Measurements from ENCODE around the gene TEX51. TPM values are rescaled to one million over a fixed set of nuclear protein-coding genes. Genes with fewer than 3 reads are reported as not detected.

TEX51 gene
- total and polyA plus RNA-seq, 12 donors: not detected

DNA sequence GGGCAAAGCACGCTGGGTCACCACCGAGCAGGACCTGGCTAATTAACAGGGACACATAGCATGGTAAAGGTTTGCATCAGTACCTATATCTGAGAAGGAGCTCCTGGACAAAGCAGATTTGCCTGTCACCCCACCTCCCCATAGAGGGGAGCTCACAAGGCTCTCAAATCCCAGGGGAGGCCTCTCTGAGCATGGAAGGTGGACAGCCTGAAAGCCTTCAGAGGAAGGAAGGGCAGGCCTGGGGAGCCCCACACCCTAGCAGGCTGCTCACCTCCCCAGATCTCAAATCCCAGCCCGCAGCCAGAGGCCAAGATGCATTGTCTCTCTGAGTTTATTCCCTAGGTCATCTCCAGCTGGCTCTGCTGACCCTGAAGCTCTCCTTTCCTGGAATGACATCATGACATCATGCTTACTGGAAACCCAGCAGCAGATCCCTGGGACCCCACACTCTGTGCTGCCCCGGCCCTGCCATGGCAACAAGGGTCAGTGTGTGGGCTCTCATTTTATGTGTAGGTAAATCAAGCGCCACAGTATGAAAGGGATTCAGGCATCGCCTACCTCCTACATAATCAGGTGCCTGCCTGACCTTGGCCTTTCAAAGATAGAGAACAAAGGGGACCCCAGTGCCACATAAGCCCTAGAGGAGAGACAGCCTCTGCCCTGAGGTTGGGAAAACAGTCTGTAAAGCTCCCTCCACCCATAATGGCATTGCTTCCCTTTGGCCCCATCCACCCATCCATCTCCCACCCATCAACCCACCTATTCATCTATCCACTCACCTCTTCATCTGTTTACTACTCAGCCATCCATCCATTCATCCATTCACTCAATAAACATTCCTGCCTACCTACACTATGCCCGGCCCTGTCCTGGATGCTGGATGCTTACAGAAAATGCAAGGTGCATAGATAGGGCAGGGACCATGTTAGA lies 15.7 kb upstream of the TEX51 start:
- no peaks in the 10 kb centered on the region for H3K36me3 ChIP-seq (replicated peaks in 1 of 2)
- intact Hi-C loops (cut with DNase I): no loop called here
- no peaks in the 10 kb centered on the region for H3K4me1 ChIP-seq (replicated peaks in 1 of 2)
- no peaks in the 10 kb centered on the region for H3K9me3 ChIP-seq (replicated peaks in 1 of 3)
- H3K27me3 ChIP-seq: no peaks in the 10 kb centered on the region
- H3K4me3 ChIP-seq: no peak overlapping the region
- 76 to 91% (median 84%) methylated on average over 6 to 7 of the region's 7 CpGs for WGBS, 4 donors
- peak in 1 of 7 donors; percentile 1 for DNase-seq
- no peak overlapping the region for H3K27ac ChIP-seq
- TF ChIP-seq, protein P1, sequence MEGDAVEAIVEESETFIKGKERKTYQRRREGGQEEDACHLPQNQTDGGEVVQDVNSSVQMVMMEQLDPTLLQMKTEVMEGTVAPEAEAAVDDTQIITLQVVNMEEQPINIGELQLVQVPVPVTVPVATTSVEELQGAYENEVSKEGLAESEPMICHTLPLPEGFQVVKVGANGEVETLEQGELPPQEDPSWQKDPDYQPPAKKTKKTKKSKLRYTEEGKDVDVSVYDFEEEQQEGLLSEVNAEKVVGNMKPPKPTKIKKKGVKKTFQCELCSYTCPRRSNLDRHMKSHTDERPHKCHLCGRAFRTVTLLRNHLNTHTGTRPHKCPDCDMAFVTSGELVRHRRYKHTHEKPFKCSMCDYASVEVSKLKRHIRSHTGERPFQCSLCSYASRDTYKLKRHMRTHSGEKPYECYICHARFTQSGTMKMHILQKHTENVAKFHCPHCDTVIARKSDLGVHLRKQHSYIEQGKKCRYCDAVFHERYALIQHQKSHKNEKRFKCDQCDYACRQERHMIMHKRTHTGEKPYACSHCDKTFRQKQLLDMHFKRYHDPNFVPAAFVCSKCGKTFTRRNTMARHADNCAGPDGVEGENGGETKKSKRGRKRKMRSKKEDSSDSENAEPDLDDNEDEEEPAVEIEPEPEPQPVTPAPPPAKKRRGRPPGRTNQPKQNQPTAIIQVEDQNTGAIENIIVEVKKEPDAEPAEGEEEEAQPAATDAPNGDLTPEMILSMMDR (IDR thresholded peaks at IDR 0.05): no peak
- TF ChIP-seq POLR2A (IDR thresholded peaks at IDR 0.05): no peak

DNA sequence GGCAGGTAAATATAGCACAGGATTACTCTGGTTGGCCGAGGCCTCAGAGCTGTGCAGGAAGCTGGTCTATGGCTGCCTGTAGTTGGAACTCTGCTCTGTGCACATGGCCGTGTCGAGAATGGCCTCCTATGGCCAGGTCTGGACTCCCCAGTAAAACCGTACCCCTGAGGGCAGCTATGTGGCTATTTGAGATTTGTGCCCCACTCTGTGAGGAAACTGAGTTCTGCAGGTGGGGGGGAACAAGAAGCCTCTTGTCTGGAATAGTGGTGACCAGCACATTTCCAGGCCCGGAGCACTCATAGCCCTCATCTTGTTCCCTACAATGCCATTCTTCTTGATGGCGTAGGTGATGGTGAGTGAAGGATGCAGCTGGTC lies 15.0 kb upstream of the TEX51 start:
- Histone ChIP-seq H3K4me1 (replicated peaks in 1 of 2) (no peaks in the 10 kb centered on the region), H3K36me3 (replicated peaks in 1 of 2) (no peaks in the 10 kb centered on the region), H3K9me3 (replicated peaks in 1 of 3) (no peaks in the 10 kb centered on the region), H3K27ac (no peak overlapping the region), H3K27me3 (no peaks in the 10 kb centered on the region), H3K4me3 (no peak overlapping the region)
- intact Hi-C loops (cut with DNase I): no loop called here
- DNase-seq: no peak
- TF ChIP-seq POLR2A (IDR thresholded peaks at IDR 0.05): no peak
- TF ChIP-seq, protein P1 (IDR thresholded peaks at IDR 0.05): no peak
- 91 to 100% (median 92%) methylated on average over 3 to 6 of the region's 6 CpGs for WGBS, 4 donors

DNA sequence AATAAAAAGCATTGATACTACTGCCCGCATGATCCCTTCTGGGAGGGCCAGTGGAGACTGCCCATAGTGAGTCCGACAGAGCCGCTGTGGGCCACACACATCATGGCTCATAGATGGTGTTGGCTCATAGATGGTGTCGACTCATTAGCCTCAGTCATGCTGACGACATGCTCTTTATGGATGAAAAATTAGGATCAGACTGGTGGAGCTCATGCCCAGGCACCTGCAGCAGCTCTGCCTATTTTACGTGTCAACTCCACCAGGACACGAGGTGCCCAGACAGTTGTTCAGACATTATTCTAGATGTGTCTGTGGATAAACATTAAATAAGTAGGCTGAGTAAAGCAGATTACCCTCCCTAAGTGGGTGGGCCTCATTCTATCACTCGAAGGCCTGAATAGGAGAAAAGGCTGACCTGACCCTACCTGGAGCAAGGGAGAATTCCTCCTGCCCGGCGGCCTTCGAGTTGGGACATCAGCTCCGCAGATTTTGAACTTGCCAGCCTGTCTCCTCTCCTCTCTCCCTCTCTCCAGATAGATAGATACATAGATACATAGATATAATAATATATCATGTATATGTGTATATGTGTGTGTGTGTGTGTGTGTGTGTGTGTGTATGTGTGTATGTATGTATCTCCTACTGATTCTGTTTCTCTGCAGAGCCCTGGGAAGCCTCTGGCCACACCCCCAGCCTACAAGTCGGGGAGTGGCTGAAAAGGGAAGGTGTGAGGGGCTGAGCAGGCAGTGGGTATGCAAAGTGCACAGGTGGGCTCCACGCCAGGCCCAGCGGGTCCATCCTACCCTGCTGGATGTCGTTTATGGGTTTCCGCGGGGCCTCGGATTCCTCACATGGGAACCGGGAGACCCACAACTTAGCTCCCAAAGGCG lies 13.6 kb upstream of the TEX51 start:
- no peak for TF ChIP-seq POLR2A (IDR thresholded peaks at IDR 0.05)
- TF ChIP-seq, protein P1 (IDR thresholded peaks at IDR 0.05): no peak
- H3K27ac ChIP-seq: no peak overlapping the region
- intact Hi-C loops (cut with DNase I): no loop called here
- 79 to 87% (median 82%) methylated on average over 15 to 21 of the region's 21 CpGs for WGBS, 4 donors
- DNase-seq: no peak
- H3K4me1 ChIP-seq (replicated peaks in 1 of 2): no peaks in the 10 kb centered on the region
- H3K9me3 ChIP-seq (replicated peaks in 1 of 3): no peaks in the 10 kb centered on the region
- H3K27me3 ChIP-seq: no peaks in the 10 kb centered on the region
- H3K4me3 ChIP-seq: peak overlapping the region in 1 of 4 donors; percentile 31
- no peaks in the 10 kb centered on the region for H3K36me3 ChIP-seq (replicated peaks in 1 of 2)

DNA sequence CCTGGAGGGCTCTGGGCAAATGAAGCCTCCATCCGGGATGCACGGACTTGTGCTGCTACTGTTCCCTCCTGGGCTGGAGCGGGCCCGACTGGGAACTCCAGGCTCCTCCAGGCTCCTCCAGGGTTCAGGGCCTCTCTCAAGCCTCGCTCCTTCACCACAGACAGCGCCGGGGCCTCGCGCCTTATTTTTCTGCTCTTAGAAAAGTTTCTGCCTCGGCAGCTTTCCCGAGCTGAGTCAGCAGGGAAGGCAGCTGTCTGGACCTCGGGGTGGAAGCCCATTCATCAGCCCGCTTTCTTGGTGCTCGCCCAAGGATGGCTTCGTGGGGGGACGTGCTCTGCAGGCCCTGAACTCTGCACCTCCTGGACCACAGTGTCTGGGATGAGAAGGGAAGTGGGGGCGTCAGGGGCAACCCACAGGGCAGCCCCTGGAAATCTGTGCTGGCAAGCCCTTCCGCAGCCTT lies 12.9 kb upstream of the TEX51 start:
- Histone ChIP-seq H3K9me3 (replicated peaks in 1 of 3) (no peaks in the 10 kb centered on the region), H3K27me3 (no peaks in the 10 kb centered on the region), H3K4me3 (peak overlapping the region in 1 of 4 donors; percentile 31), H3K36me3 (replicated peaks in 1 of 2) (no peaks in the 10 kb centered on the region), H3K4me1 (replicated peaks in 1 of 2) (no peaks in the 10 kb centered on the region), H3K27ac (no peak overlapping the region)
- 34 to 59% (median 47%) methylated on average over 8 to 18 of the region's 18 CpGs for WGBS, 4 donors
- DNase-seq: peak; percentile 15 to 51 (median 28)
- TF ChIP-seq, protein P1 (IDR thresholded peaks at IDR 0.05): no peak
- no peak for TF ChIP-seq POLR2A (IDR thresholded peaks at IDR 0.05)
- intact Hi-C loops (cut with DNase I): no loop called here
